ENCODE data around the gene KIF20B. TPM values are rescaled to one million over a fixed set of nuclear protein-coding genes. Genes with fewer than 3 reads are reported as not detected.

KIF20B gene
- total RNA-seq, 6 experiments from 2014 or later = 15.1 to 41.5 (median 36.8) TPM

DNA sequence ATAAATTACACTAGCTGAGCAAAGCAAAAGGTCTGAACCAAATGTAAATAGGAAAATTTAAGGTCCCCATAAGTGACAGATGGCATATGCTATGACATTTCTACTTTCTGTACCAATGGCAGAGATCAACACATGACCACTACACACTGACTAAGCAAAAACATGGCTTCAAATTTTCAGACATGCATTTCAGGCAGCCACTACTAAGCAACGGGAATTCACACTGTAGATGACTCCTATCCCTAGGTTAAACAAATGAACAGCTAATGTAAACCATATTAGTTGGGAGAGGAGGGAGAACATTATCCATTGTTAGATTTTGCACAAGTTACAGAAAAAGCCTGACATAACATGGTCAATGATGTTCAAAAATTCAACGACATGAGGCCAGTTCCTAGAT is 11.4 kb upstream of the KIF20B start:
- DNase-seq = no peak
- TF ChIP-seq, protein P1, sequence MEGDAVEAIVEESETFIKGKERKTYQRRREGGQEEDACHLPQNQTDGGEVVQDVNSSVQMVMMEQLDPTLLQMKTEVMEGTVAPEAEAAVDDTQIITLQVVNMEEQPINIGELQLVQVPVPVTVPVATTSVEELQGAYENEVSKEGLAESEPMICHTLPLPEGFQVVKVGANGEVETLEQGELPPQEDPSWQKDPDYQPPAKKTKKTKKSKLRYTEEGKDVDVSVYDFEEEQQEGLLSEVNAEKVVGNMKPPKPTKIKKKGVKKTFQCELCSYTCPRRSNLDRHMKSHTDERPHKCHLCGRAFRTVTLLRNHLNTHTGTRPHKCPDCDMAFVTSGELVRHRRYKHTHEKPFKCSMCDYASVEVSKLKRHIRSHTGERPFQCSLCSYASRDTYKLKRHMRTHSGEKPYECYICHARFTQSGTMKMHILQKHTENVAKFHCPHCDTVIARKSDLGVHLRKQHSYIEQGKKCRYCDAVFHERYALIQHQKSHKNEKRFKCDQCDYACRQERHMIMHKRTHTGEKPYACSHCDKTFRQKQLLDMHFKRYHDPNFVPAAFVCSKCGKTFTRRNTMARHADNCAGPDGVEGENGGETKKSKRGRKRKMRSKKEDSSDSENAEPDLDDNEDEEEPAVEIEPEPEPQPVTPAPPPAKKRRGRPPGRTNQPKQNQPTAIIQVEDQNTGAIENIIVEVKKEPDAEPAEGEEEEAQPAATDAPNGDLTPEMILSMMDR (IDR thresholded peaks at IDR 0.05) = no peak
- Mint-ChIP-seq H3K9me3 (no peaks in the 10 kb centered on the region), H3K4me3 (no peak overlapping the region), H3K36me3 (ENCODE audit: low read depth) (no peaks in the 10 kb centered on the region), H3K27ac (no peak overlapping the region), H3K4me1 (ENCODE audit: low read depth) (no peaks in the 10 kb centered on the region), H3K27me3 (ENCODE audit: insufficient read depth) (no peaks in the 10 kb centered on the region)

DNA sequence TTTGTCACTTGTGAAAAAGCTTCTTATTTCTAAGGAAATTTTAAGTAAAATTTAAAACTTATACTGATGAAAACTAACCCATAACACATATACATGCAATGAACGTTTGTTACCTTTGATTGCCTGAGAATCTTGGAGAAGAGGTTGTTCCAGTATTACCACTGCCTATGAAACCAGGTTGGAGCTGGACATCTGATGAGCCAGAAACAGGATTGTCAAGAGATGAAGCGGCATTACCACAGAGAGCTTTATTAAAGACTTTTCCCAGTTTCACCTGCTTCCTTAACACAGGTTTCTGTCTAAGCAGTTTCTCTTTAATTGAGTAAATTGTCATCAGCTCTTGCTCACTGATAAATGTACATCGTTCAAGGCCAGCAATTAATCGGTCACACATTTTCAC is 9.0 kb upstream of the KIF20B start:
- H3K27ac Mint-ChIP-seq = no peak overlapping the region
- no peak for DNase-seq
- H3K4me1 Mint-ChIP-seq (ENCODE audit: low read depth) = no peaks in the 10 kb centered on the region
- H3K27me3 Mint-ChIP-seq (ENCODE audit: insufficient read depth) = no peaks in the 10 kb centered on the region
- TF ChIP-seq, protein P1 (IDR thresholded peaks at IDR 0.05) = no peak
- H3K4me3 Mint-ChIP-seq = no peak overlapping the region
- no peaks in the 10 kb centered on the region for H3K9me3 Mint-ChIP-seq
- H3K36me3 Mint-ChIP-seq (ENCODE audit: low read depth) = no peaks in the 10 kb centered on the region

DNA sequence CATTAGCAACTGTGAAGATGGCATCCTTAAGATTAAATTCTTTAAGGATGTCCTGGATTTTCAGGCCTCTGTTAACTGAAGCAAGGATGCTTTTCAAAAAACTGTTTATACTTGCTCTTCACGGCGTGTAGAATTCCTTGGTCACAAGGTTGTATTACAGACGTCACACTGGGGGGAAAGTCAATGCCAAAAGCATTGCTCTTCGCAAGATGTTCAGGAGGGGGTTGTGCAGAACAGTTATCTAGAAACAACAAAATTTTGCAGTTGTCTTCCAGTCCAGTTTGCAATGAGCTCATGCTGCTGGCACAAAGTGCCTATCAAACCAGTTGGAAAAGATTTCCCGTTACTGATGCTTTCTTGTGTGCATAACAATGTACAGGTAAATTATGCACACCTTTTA is 8.2 kb upstream of the KIF20B start:
- TF ChIP-seq, protein P1 (IDR thresholded peaks at IDR 0.05) = no peak

DNA sequence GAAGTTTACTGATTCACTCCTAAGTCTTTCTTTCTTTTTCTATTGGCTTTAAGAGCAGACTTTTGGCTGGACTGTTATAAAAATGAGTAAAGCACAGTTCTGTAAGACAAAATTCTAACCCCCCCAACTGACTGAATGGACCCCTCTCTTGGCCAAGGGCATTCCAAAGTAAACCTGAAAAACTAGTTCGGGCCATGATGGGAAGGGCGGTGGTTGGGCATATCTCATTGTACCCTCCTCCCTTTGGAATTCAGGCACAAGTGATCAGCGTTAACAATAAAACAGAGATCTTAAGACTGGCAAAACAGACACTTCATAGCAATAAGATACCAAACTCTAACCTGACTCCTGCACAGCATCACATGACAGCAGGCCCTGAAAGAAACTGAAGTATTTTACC is 6.1 kb upstream of the KIF20B start:
- H3K4me1 Mint-ChIP-seq (ENCODE audit: low read depth) = peaks cover 9% of the 10 kb centered on the region
- TF ChIP-seq, protein P1 (IDR thresholded peaks at IDR 0.05) = no peak
- DNase-seq = no peak
- H3K4me3 Mint-ChIP-seq = no peak overlapping the region
- no peaks in the 10 kb centered on the region for H3K9me3 Mint-ChIP-seq
- H3K27me3 Mint-ChIP-seq (ENCODE audit: insufficient read depth) = no peaks in the 10 kb centered on the region
- no peaks in the 10 kb centered on the region for H3K36me3 Mint-ChIP-seq (ENCODE audit: low read depth)
- no peak overlapping the region for H3K27ac Mint-ChIP-seq

More for the DNA sequence above, 8.2 kb upstream of the KIF20B start:
- Mint-ChIP-seq H3K27me3 (ENCODE audit: insufficient read depth) (no peaks in the 10 kb centered on the region), H3K27ac (no peak overlapping the region), H3K4me3 (no peak overlapping the region), H3K9me3 (no peaks in the 10 kb centered on the region), H3K4me1 (ENCODE audit: low read depth) (no peaks in the 10 kb centered on the region), H3K36me3 (ENCODE audit: low read depth) (no peaks in the 10 kb centered on the region)
- no peak for DNase-seq

DNA sequence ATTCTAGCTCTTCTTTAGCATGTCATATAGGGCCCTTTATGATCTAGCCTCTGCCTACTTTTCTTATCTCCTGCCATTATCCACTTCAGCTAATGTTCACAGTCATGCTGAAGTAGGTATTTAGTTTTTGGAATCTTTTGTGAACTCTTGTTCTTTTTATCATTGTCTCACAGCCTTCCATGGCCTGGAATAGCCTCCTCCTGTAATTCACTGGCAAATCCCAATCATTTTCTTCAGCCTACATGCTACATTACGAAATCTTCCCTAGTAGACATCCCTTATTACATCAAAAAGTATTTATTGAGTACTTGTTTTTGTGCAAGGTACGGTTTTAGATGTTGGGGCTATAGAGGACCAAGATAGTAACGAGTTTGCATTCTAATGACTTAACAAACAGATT is 3.4 kb upstream of the KIF20B start:
- H3K36me3 Mint-ChIP-seq (ENCODE audit: low read depth) = no peaks in the 10 kb centered on the region
- DNase-seq = no peak
- H3K27me3 Mint-ChIP-seq (ENCODE audit: insufficient read depth) = no peaks in the 10 kb centered on the region
- no peak overlapping the region for H3K4me3 Mint-ChIP-seq
- no peak overlapping the region for H3K27ac Mint-ChIP-seq
- H3K4me1 Mint-ChIP-seq (ENCODE audit: low read depth) = peaks cover 25% of the 10 kb centered on the region
- no peaks in the 10 kb centered on the region for H3K9me3 Mint-ChIP-seq
- TF ChIP-seq, protein P1 (IDR thresholded peaks at IDR 0.05) = no peak

DNA sequence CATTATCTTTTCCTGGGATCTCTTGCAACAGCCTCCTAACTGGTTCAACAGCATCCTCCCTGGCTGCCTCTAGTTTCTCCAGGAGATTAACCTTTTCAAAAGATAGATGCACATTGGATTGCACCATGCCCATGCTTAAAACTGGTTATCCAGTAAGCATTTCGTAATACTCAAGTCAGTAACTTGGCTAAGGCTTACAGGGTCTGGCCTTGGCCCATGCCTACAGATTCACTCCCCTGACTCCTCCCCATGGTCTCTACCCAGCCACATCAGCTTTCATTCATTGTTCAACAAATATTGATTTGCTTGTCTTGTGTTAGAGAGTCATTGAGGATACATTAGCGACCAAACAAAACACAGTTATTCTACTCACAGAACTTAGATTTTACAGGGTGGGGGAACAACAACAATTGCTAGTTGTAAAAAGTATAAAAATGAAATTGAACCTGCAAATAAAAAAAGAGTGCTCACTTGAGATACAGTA is 1.8 kb upstream of the KIF20B start:
- TF ChIP-seq, protein P1 (IDR thresholded peaks at IDR 0.05) = no peak
- Mint-ChIP-seq H3K36me3 (ENCODE audit: low read depth) (no peaks in the 10 kb centered on the region), H3K4me1 (ENCODE audit: low read depth) (peaks cover 31% of the 10 kb centered on the region), H3K27ac (peak overlapping the region; percentile 16; the same call in 1 of the 2 replicates), H3K4me3 (peak overlapping the region; percentile 99), H3K27me3 (ENCODE audit: insufficient read depth) (no peaks in the 10 kb centered on the region), H3K9me3 (no peaks in the 10 kb centered on the region)
- DNase-seq = no peak
